HEK293 (cell line): ENCODE measurements around the gene KCNMB1.

Experiments
- CTCF ChIP-seq: fragments of 450-650 bp; formaldehyde crosslinking; IDR thresholded peaks from 2 replicates; pipeline ENCODE4 v1.5.1; 2016; ENCODE audit warnings: missing biosample characterization, missing genetic modification characterization
- GLI4 ChIP-seq: fragments of 450-650 bp; formaldehyde crosslinking; IDR thresholded peaks from 2 replicates; pipeline ENCODE4 v1.5.1; 2016; ENCODE audit warnings: missing biosample characterization, missing genetic modification characterization
- KLF1 ChIP-seq: fragments of 450-650 bp; formaldehyde crosslinking; IDR thresholded peaks from 2 replicates; pipeline ENCODE4 v1.5.1; 2016; ENCODE audit warnings: missing biosample characterization, missing genetic modification characterization
- SETDB1 ChIP-seq: IDR thresholded peaks from one replicate; pipeline ENCODE4 v1.6.1; 2017; ENCODE audit warnings: mild to moderate bottlenecking, low read length, moderate library complexity, mixed read lengths; ENCODE audit not compliant: insufficient read length
- YY1 ChIP-seq: fragments of 450-650 bp; formaldehyde crosslinking; IDR thresholded peaks from 2 replicates; pipeline ENCODE4 v1.5.1; 2018; ENCODE audit warnings: missing biosample characterization, missing genetic modification characterization
- ZBTB49 ChIP-seq: fragments of 450-650 bp; formaldehyde crosslinking; IDR thresholded peaks from 2 replicates; pipeline ENCODE4 v1.5.1; 2016; ENCODE audit warnings: missing biosample characterization, missing genetic modification characterization, low read depth
- ZNF274 ChIP-seq, 2 experiments: fragments of 200-500 bp in 1 of 2; fragments of 450-650 bp in 1 of 2; sonication (Bioruptor generic) in 1 of 2; formaldehyde crosslinking in 1 of 2; IDR thresholded peaks; 2 replicates each; pipeline versions ENCODE4 v1.5.1 to v1.6.1; 2014 to 2016; ENCODE audit warnings: borderline replicate concordance in 1 of 2, inconsistent platforms in 1 of 2, low read length in 1 of 2, missing biosample characterization in 1 of 2, missing genetic modification characterization in 1 of 2
- ZNF350 ChIP-seq: fragments of 450-650 bp; formaldehyde crosslinking; IDR thresholded peaks from 2 replicates; pipeline ENCODE4 v1.5.0; 2017; ENCODE audit warnings: missing biosample characterization, mild to moderate bottlenecking, missing genetic modification characterization
- ZNF416 ChIP-seq: fragments of 450-650 bp; formaldehyde crosslinking; IDR thresholded peaks from 2 replicates; pipeline ENCODE4 v1.5.1; 2016; ENCODE audit warnings: missing biosample characterization, missing genetic modification characterization
- ZNF623 ChIP-seq: fragments of 450-650 bp; formaldehyde crosslinking; IDR thresholded peaks from 2 replicates; pipeline ENCODE4 v1.5.1; 2016; ENCODE audit warnings: missing biosample characterization, missing genetic modification characterization
- ZNF704 ChIP-seq: fragments of 450-650 bp; formaldehyde crosslinking; IDR thresholded peaks from 2 replicates; pipeline ENCODE4 v1.5.1; 2016; ENCODE audit warnings: missing biosample characterization, missing genetic modification characterization
- TF ChIP-seq, protein P1 (sequence below): fragments of 450-650 bp; formaldehyde crosslinking; conservative IDR thresholded peaks from 2 replicates; pipeline ENCODE4 v1.5.1; 2016; ENCODE audit warnings: low read depth, missing biosample characterization, missing genetic modification characterization
- TF ChIP-seq, protein P2 (sequence below): fragments of 450-650 bp; formaldehyde crosslinking; IDR thresholded peaks from 2 replicates; pipeline ENCODE4 v1.5.1; 2017; ENCODE audit warnings: missing biosample characterization, missing genetic modification characterization

- no peak for TF ChIP-seq ZNF704 (tag by site-specific recombination)
- TF ChIP-seq, protein P1, sequence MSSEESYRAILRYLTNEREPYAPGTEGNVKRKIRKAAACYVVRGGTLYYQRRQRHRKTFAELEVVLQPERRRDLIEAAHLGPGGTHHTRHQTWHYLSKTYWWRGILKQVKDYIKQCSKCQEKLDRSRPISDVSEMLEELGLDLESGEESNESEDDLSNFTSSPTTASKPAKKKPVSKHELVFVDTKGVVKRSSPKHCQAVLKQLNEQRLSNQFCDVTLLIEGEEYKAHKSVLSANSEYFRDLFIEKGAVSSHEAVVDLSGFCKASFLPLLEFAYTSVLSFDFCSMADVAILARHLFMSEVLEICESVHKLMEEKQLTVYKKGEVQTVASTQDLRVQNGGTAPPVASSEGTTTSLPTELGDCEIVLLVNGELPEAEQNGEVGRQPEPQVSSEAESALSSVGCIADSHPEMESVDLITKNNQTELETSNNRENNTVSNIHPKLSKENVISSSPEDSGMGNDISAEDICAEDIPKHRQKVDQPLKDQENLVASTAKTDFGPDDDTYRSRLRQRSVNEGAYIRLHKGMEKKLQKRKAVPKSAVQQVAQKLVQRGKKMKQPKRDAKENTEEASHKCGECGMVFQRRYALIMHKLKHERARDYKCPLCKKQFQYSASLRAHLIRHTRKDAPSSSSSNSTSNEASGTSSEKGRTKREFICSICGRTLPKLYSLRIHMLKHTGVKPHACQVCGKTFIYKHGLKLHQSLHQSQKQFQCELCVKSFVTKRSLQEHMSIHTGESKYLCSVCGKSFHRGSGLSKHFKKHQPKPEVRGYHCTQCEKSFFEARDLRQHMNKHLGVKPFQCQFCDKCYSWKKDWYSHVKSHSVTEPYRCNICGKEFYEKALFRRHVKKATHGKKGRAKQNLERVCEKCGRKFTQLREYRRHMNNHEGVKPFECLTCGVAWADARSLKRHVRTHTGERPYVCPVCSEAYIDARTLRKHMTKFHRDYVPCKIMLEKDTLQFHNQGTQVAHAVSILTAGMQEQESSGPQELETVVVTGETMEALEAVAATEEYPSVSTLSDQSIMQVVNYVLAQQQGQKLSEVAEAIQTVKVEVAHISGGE (tag by site-specific recombination) = no peak
- TF ChIP-seq CTCF (tag by site-specific recombination) = no peak
- TF ChIP-seq ZNF274 (IDR thresholded peaks at IDR 0.05; ENCODE audit: low read length) = no peak
- no peak for TF ChIP-seq ZNF274 (tag by site-specific recombination; IDR thresholded peaks at IDR 0.05; ENCODE audit: borderline replicate concordance)
- no peak for TF ChIP-seq SETDB1
- TF ChIP-seq, protein P2, sequence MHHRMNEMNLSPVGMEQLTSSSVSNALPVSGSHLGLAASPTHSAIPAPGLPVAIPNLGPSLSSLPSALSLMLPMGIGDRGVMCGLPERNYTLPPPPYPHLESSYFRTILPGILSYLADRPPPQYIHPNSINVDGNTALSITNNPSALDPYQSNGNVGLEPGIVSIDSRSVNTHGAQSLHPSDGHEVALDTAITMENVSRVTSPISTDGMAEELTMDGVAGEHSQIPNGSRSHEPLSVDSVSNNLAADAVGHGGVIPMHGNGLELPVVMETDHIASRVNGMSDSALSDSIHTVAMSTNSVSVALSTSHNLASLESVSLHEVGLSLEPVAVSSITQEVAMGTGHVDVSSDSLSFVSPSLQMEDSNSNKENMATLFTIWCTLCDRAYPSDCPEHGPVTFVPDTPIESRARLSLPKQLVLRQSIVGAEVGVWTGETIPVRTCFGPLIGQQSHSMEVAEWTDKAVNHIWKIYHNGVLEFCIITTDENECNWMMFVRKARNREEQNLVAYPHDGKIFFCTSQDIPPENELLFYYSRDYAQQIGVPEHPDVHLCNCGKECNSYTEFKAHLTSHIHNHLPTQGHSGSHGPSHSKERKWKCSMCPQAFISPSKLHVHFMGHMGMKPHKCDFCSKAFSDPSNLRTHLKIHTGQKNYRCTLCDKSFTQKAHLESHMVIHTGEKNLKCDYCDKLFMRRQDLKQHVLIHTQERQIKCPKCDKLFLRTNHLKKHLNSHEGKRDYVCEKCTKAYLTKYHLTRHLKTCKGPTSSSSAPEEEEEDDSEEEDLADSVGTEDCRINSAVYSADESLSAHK (tag by site-specific recombination) = no peak
- TF ChIP-seq YY1 (tag by site-specific recombination) = no peak
- TF ChIP-seq ZBTB49 = no peak
- TF ChIP-seq GLI4 (tag by site-specific recombination) = no peak
- no peak for TF ChIP-seq KLF1 (tag by site-specific recombination)
- no peak for TF ChIP-seq ZNF623 (tag by site-specific recombination)
- no peak for TF ChIP-seq ZNF350 (tag by site-specific recombination)
- TF ChIP-seq ZNF416 (tag by site-specific recombination) = no peak
These were observed 53.1 kb downstream of the KCNMB1 start for GRCh38 chr5:170336065-170336464.
